ENCODE results near the gene SRRM3.
A peak's percentile ranks its signal among the peaks of the same experiment; 100 is the strongest.
"Not testable (repeated sequence)": the region's sequence is repeated elsewhere in the genome, so short reads cannot be mapped to it uniquely, and the experiment has no call there.

Gene SRRM3

GRCh38 chr7:76189276-76189675 is 12.4 kb upstream of the SRRM3 start:
- no peak for DNase-seq

- DNase-seq = peak; percentile 57
Measured at GRCh38 chr7:76191783-76192240, 9.9 kb upstream of the SRRM3 start.

- DNase-seq = no peak
Measured at GRCh38 chr7:76193466-76193865, 8.2 kb upstream of the SRRM3 start.

GRCh38 chr7:76193883-76194282 is 7.8 kb upstream of the SRRM3 start:
- no peak for DNase-seq

GRCh38 chr7:76196786-76197185 is 4.9 kb upstream of the SRRM3 start:
- no peak for DNase-seq

GRCh38 chr7:76198202-76198601 is 3.5 kb upstream of the SRRM3 start:
- no peak for DNase-seq

- DNase-seq = no peak
Measured at GRCh38 chr7:76202666-76203030, 952 bp downstream of the SRRM3 start.

- DNase-seq = no peak
Measured at GRCh38 chr7:76204147-76204546, 2.5 kb downstream of the SRRM3 start.

GRCh38 chr7:76206633-76207032 is 4.9 kb downstream of the SRRM3 start:
- DNase-seq = no peak

- DNase-seq = no peak
Measured at GRCh38 chr7:76209310-76209709, 7.6 kb downstream of the SRRM3 start.

- no peak for DNase-seq
Measured at GRCh38 chr7:76211216-76211615, 9.5 kb downstream of the SRRM3 start.

- not testable (repeated sequence) for DNase-seq
Measured at GRCh38 chr7:76215349-76215748, 13.7 kb downstream of the SRRM3 start.

- no peak for DNase-seq
Measured at GRCh38 chr7:76216381-76217082, 14.8 kb downstream of the SRRM3 start.

GRCh38 chr7:76217942-76218566 is 16.4 kb downstream of the SRRM3 start:
- DNase-seq = no peak

- no peak for DNase-seq
Measured at GRCh38 chr7:76220185-76221057, 18.7 kb downstream of the SRRM3 start.

GRCh38 chr7:76222333-76222732 is 20.6 kb downstream of the SRRM3 start:
- no peak for DNase-seq

- no peak for DNase-seq
Measured at GRCh38 chr7:76222839-76223238, 21.1 kb downstream of the SRRM3 start.

- DNase-seq = no peak
Measured at GRCh38 chr7:76223286-76223972, 21.7 kb downstream of the SRRM3 start.

GRCh38 chr7:76224695-76225094 is 23.0 kb downstream of the SRRM3 start:
- no peak for DNase-seq

- peak; percentile 80 for DNase-seq
Measured at GRCh38 chr7:76225379-76225778, 23.7 kb downstream of the SRRM3 start.

GRCh38 chr7:76225951-76226350 is 24.3 kb downstream of the SRRM3 start:
- DNase-seq = no peak

- DNase-seq = not testable (repeated sequence)
Measured at GRCh38 chr7:76226878-76227423, 25.3 kb downstream of the SRRM3 start.

- DNase-seq = no peak
Measured at GRCh38 chr7:76230214-76230613, 28.5 kb downstream of the SRRM3 start.

Data from hematopoietic multipotent progenitor cell treated with erythropoietin and hydrocortisone succinate and interleukin-3 and kit ligand, for 6 days (in vitro differentiated cells).